Measurements from ENCODE around the gene POU2F1.

Gene POU2F1

GRCh38 chr1:167220537-167221125, at the start of gene POU2F1:
TSS of gene POU2F1 (plus strand) at chr1:167220886. CDS start at chr1:167220898, 12 bp downstream.
- Histone ChIP-seq H3K4me2 (ENCODE audit: low read depth, low read length) (peak within 1 kb of the TSS; percentile 89), H3K27ac (ENCODE audit: low read length) (peak within 1 kb of the TSS; percentile 92), H3F3A (ENCODE audit: insufficient read depth, low read length) (peaks cover 31% of the 10 kb centered on the region), H2AFZ (ENCODE audit: low read length) (peak within 1 kb of the TSS; percentile 88), H3K79me2 (ENCODE audit: low read length) (peaks cover 37% of the 10 kb centered on the region), H3K36me3 (replicated peaks; ENCODE audit: insufficient read depth, low read length) (no peaks in the 10 kb centered on the region), H3K9ac (ENCODE audit: low read length) (peak within 1 kb of the TSS; percentile 93), H3K4me1 (ENCODE audit: low read length) (peaks cover 20% of the 10 kb centered on the region), H3K4me3 (ENCODE audit: low read length) (peak within 1 kb of the TSS; percentile 82), H3K9me3 (replicated peaks; ENCODE audit: insufficient read depth, low read length) (no peaks in the 10 kb centered on the region), H3K9me2 (replicated peaks; ENCODE audit: insufficient read depth, low read length) (no peaks in the 10 kb centered on the region), H3K27me3 (replicated peaks; ENCODE audit: insufficient read depth, low read length) (no peaks in the 10 kb centered on the region), H4K20me1 (ENCODE audit: insufficient read depth, low read length) (no peaks in the 10 kb centered on the region)
- DNase-seq = peak; percentile 100
- TF ChIP-seq CTCF (IDR thresholded peaks at IDR 0.05; ENCODE audit: low read length) (peak; percentile 80), EZH2 (optimal IDR thresholded peaks at IDR 0.05; ENCODE audit: low read depth, low read length) (no peak), EZH2phosphoT487 (IDR thresholded peaks at IDR 0.05; ENCODE audit: low read length) (no peak)

GRCh38 chr1:167171286-167171929, 49.3 kb upstream of the POU2F1 start:
- TF ChIP-seq EZH2 (optimal IDR thresholded peaks at IDR 0.05; ENCODE audit: low read depth, low read length) = no peak
- Histone ChIP-seq H3K4me3 (ENCODE audit: low read length) (no peak overlapping the region), H3K27me3 (replicated peaks; ENCODE audit: insufficient read depth, low read length) (no peaks in the 10 kb centered on the region), H3K9me3 (replicated peaks; ENCODE audit: insufficient read depth, low read length) (no peaks in the 10 kb centered on the region), H3F3A (ENCODE audit: insufficient read depth, low read length) (no peaks in the 10 kb centered on the region), H3K9ac (ENCODE audit: low read length) (no peak overlapping the region), H3K79me2 (ENCODE audit: low read length) (no peaks in the 10 kb centered on the region), H3K9me2 (replicated peaks; ENCODE audit: insufficient read depth, low read length) (no peaks in the 10 kb centered on the region), H3K4me1 (ENCODE audit: low read length) (no peaks in the 10 kb centered on the region), H2AFZ (ENCODE audit: low read length) (no peak overlapping the region), H3K36me3 (replicated peaks; ENCODE audit: insufficient read depth, low read length) (no peaks in the 10 kb centered on the region), H3K27ac (ENCODE audit: low read length) (no peak overlapping the region), H4K20me1 (ENCODE audit: insufficient read depth, low read length) (no peaks in the 10 kb centered on the region), H3K4me2 (ENCODE audit: low read depth, low read length) (no peak overlapping the region)
- DNase-seq = no peak

- TF ChIP-seq EZH2phosphoT487 (IDR thresholded peaks at IDR 0.05; ENCODE audit: low read length) = no peak
- TF ChIP-seq CTCF (IDR thresholded peaks at IDR 0.05; ENCODE audit: low read length) = no peak
- no peak for TF ChIP-seq EZH2 (optimal IDR thresholded peaks at IDR 0.05; ENCODE audit: low read depth, low read length)
- Histone ChIP-seq H3K27me3 (replicated peaks; ENCODE audit: insufficient read depth, low read length) (no peaks in the 10 kb centered on the region), H3K9ac (ENCODE audit: low read length) (no peak overlapping the region), H3K4me2 (ENCODE audit: low read depth, low read length) (no peak overlapping the region), H3F3A (ENCODE audit: insufficient read depth, low read length) (no peaks in the 10 kb centered on the region), H4K20me1 (ENCODE audit: insufficient read depth, low read length) (no peaks in the 10 kb centered on the region), H3K4me3 (ENCODE audit: low read length) (no peak overlapping the region), H3K9me2 (replicated peaks; ENCODE audit: insufficient read depth, low read length) (no peaks in the 10 kb centered on the region), H3K9me3 (replicated peaks; ENCODE audit: insufficient read depth, low read length) (no peaks in the 10 kb centered on the region), H2AFZ (ENCODE audit: low read length) (no peak overlapping the region), H3K36me3 (replicated peaks; ENCODE audit: insufficient read depth, low read length) (no peaks in the 10 kb centered on the region), H3K79me2 (ENCODE audit: low read length) (no peaks in the 10 kb centered on the region), H3K27ac (ENCODE audit: low read length) (no peak overlapping the region), H3K4me1 (ENCODE audit: low read length) (no peaks in the 10 kb centered on the region)
- DNase-seq = no peak
These were observed 47.0 kb upstream of the POU2F1 start for GRCh38 chr1:167173516-167174184.
